DND-41 (cell line): Measurements from ENCODE around the gene KLRF2.

Experiments used
- ATAC-seq: fragments of 200-7000 bp; cut with Tn5 transposase; 3 replicates; pipeline ENCODE4 v1.9.1; 2021; ENCODE audit warnings: low read depth; ENCODE audit not compliant: insufficient read depth
- DNase-seq: peaks from one replicate; pipeline ENCODE4 v3.0.0-alpha.2; 2020
- H2AFZ ChIP-seq: 2 replicates; pipeline ENCODE4 v1.6.0; 2012; ENCODE audit warnings: low read depth, low read length
- H3K27ac ChIP-seq: 2 replicates; pipeline ENCODE4 v1.5.1; 2012; ENCODE audit warnings: low read length, inconsistent platforms
- H3K27me3 ChIP-seq: fragments of 200-600 bp; sonication (generic); 2 replicates; pipeline ENCODE4 v1.6.0; 2012; ENCODE audit warnings: low read length, mild to moderate bottlenecking, inconsistent platforms; ENCODE audit not compliant: insufficient read depth, poor library complexity
- H3K36me3 ChIP-seq: 2 replicates; pipeline ENCODE4 v1.5.1; 2012; ENCODE audit warnings: low read length, inconsistent platforms; ENCODE audit not compliant: insufficient read depth
- H3K4me1 ChIP-seq: 2 replicates; pipeline ENCODE4 v1.5.1; 2012; ENCODE audit warnings: mild to moderate bottlenecking, low read length; ENCODE audit not compliant: insufficient read depth
- H3K4me2 ChIP-seq: 2 replicates; pipeline ENCODE4 v1.6.0; 2012; ENCODE audit warnings: mild to moderate bottlenecking, moderate library complexity, low read length, inconsistent platforms; ENCODE audit not compliant: insufficient read depth
- H3K4me3 ChIP-seq, 2 experiments: fragments of 200-600 bp in 1 of 2; shearing (Covaris generic) in 1 of 2; 2 replicates each; pipeline ENCODE4 v1.5.1; 2012 to 2016; ENCODE audit warnings: inconsistent platforms in 2 of 2, low read length in 2 of 2, mild to moderate bottlenecking in 2 of 2, low read depth in 1 of 2, moderate library complexity in 1 of 2
- H3K79me2 ChIP-seq: 2 replicates; pipeline ENCODE4 v1.6.0; 2012; ENCODE audit warnings: low read length, inconsistent platforms; ENCODE audit not compliant: insufficient read depth
- H3K9ac ChIP-seq: 2 replicates; pipeline ENCODE4 v1.6.0; 2012; ENCODE audit warnings: low read depth, mild to moderate bottlenecking, inconsistent platforms, low read length, moderate library complexity
- H3K9me3 ChIP-seq: 2 replicates; pipeline ENCODE4 v1.5.1; 2012; ENCODE audit warnings: low read length, moderate library complexity, mild to moderate bottlenecking, inconsistent platforms; ENCODE audit not compliant: insufficient read depth, severe bottlenecking
- H4K20me1 ChIP-seq: 2 replicates; pipeline ENCODE4 v1.6.0; 2012; ENCODE audit warnings: low read length; ENCODE audit not compliant: insufficient read depth
- CTCF ChIP-seq: IDR thresholded peaks from 2 replicates; pipeline ENCODE4 v1.5.1; 2012; ENCODE audit warnings: borderline replicate concordance, low read length, moderate library complexity, mild to moderate bottlenecking; ENCODE audit not compliant: poor library complexity, severe bottlenecking; ENCODE audit errors: extremely low read depth
- EZH2 ChIP-seq: IDR thresholded peaks from 3 replicates; pipeline ENCODE4 v1.6.1; 2012; ENCODE audit warnings: borderline replicate concordance, low read depth, mild to moderate bottlenecking, moderate library complexity, low read length, inconsistent platforms; ENCODE audit not compliant: severe bottlenecking

KLRF2 gene

DNA sequence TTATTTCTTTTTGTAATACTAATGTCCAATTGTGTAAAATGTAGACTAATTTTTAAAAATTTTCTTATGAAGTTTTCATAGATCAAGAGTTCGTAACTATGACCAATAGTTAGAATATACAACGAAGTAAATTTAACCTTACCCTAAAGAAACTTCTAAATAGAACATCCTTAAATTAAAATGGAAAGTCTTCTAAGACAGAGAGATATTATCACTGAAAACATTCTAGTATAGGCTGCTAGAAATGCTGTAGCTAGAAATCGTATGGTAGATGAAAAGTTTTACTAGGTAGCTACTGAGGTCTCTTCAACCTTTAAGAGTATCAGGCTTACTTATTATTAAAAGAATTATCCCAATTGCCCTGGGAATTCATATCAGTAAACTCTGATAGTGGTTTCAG, 50.0 kb downstream of the KLRF2 start:
- ATAC-seq = no peak

DNA sequence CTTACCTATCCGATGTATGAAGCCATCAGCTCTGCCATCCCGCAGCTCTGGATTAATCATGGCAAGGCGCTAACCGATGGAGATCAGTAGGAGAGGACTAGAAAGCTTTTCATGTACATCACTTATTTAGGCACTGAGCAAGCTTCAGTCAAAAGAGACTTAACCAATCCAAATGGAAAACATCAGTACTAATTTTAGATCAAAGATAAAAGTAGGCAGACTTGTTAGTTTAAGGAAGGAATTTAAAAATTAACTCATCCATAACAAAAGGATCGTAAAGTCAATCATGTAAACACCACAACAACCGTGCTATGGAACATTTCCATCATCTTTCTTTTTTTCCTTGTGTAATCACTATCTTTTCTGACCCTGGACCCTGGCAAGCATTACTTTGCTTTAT, 51.0 kb downstream of the KLRF2 start, which contains the start of gene CLEC2A:
CLEC2A (minus strand) TSS at position 101 of the 400 bp plus-strand sequence; CDS start at position 60, 41 bp downstream.
- no peak for DNase-seq
- no peaks in the 10 kb centered on the region for H3K9me3 ChIP-seq
- no peak within 1 kb of the TSS for H3K4me3 ChIP-seq
- H3K4me2 ChIP-seq = no peak within 1 kb of the TSS
- peaks cover 7% of the 10 kb centered on the region for H3K27me3 ChIP-seq
- no peaks in the 10 kb centered on the region for H3K36me3 ChIP-seq
- H3K79me2 ChIP-seq = no peaks in the 10 kb centered on the region
- no peak for TF ChIP-seq EZH2
- TF ChIP-seq CTCF = no peak
- ATAC-seq = no peak
- H3K4me1 ChIP-seq = no peaks in the 10 kb centered on the region
- no peak within 1 kb of the TSS for H3K9ac ChIP-seq
- no peaks in the 10 kb centered on the region for H4K20me1 ChIP-seq
- no peak within 1 kb of the TSS for H3K27ac ChIP-seq
- H2AFZ ChIP-seq = no peak within 1 kb of the TSS

More for the DNA sequence above, 50.0 kb downstream of the KLRF2 start:
- H3K27me3 ChIP-seq = peaks cover 10% of the 10 kb centered on the region
- no peak overlapping the region for H2AFZ ChIP-seq
- no peaks in the 10 kb centered on the region for H3K4me1 ChIP-seq
- no peaks in the 10 kb centered on the region for H3K79me2 ChIP-seq
- H3K27ac ChIP-seq = no peak overlapping the region
- no peak for TF ChIP-seq EZH2
- no peak for TF ChIP-seq CTCF
- H3K36me3 ChIP-seq = no peaks in the 10 kb centered on the region
- no peaks in the 10 kb centered on the region for H3K9me3 ChIP-seq
- no peak overlapping the region for H3K4me3 ChIP-seq
- H3K9ac ChIP-seq = no peak overlapping the region
- no peak for DNase-seq
- H4K20me1 ChIP-seq = no peaks in the 10 kb centered on the region
- no peak overlapping the region for H3K4me2 ChIP-seq

GRCh38 chr12:9933958-9934357, 52.7 kb downstream of the KLRF2 start:
- H3K9me3 ChIP-seq = no peaks in the 10 kb centered on the region
- peaks cover 3% of the 10 kb centered on the region for H3K27me3 ChIP-seq
- no peak overlapping the region for H2AFZ ChIP-seq
- DNase-seq (no peak), ATAC-seq (no peak)
- H3K36me3 ChIP-seq = no peaks in the 10 kb centered on the region
- H4K20me1 ChIP-seq = no peaks in the 10 kb centered on the region
- no peak for TF ChIP-seq CTCF
- no peak for TF ChIP-seq EZH2
- no peak overlapping the region for H3K9ac ChIP-seq
- H3K79me2 ChIP-seq = no peaks in the 10 kb centered on the region
- no peak overlapping the region for H3K27ac ChIP-seq
- no peak overlapping the region for H3K4me2 ChIP-seq
- no peaks in the 10 kb centered on the region for H3K4me1 ChIP-seq
- H3K4me3 ChIP-seq = no peak overlapping the region

DNA sequence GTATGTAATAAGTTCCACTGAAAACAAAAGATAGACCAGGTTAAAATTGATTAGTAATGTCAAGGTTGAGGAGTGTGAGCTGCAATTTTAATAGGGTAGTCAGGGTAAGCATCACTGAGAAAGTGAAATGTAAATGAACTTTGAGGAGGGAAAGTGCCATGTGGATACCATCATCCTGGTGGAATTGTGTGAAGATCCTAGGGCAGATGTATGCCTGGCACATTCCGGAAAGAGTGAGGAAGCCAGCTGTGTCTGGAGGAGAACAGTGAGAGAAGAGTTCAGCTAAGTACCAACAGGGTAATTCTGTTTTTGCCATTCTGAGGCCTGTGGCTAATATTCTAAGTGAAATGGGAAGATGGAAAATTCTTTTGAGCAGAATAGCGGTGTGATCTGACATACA, 53.7 kb downstream of the KLRF2 start:
- H3K9me3 ChIP-seq = no peaks in the 10 kb centered on the region
- DNase-seq = no peak
- H2AFZ ChIP-seq = no peak overlapping the region
- TF ChIP-seq EZH2 = no peak
- no peak for TF ChIP-seq CTCF
- no peak overlapping the region for H3K4me2 ChIP-seq
- ATAC-seq = no peak
- no peak overlapping the region for H3K27ac ChIP-seq
- no peaks in the 10 kb centered on the region for H4K20me1 ChIP-seq
- no peaks in the 10 kb centered on the region for H3K36me3 ChIP-seq
- peaks cover 3% of the 10 kb centered on the region for H3K27me3 ChIP-seq
- no peaks in the 10 kb centered on the region for H3K79me2 ChIP-seq
- H3K4me3 ChIP-seq = no peak overlapping the region
- H3K4me1 ChIP-seq = no peaks in the 10 kb centered on the region
- H3K9ac ChIP-seq = no peak overlapping the region
